ENCODE results near the gene ANO9. TPM values are rescaled to one million over a fixed set of nuclear protein-coding genes. Genes with fewer than 3 reads are reported as not detected.
A peak's percentile ranks its signal among the peaks of the same experiment; 100 is the strongest.
"Not testable (repeated sequence)": the region's sequence is repeated elsewhere in the genome, so short reads cannot be mapped to it uniquely, and the experiment has no call there.

The ANO9 gene
- total RNA-seq, 1 experiment from 2014 or later, result 9.4 TPM

DNA sequence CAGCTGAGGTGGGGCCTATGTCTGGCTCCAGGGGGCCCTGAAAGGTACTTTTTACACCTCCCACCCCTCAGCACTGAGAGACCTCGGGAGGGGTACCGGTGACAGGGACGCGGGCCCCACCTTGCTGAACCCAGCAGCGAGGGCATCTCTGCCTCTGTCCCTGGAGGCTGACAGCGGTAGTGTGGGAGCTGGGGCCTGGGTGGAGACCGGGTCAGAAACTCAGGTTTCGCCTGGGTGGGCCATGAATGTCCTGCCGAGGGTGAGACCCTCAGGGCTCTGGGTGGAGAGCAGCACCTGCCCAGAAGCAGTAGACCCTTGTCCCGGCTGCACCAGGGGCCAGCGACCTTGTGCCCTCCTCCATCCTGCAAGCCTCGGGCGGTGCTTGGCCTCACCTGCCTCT, 30.5 kb upstream of the ANO9 start:
- H3K4me3 Mint-ChIP-seq (ENCODE audit: unreplicated experiment), result no peak overlapping the region
- ChIA-PET CTCF (interaction anchor here (1.1 kb wide), 2 partner anchors 21 to 222 kb away, joined by 3 to 4 read pairs; no protein-coding TSS in a partner anchor), POLR2A (interaction anchor here (0.5 kb wide), 1 partner anchor 271 kb away, joined by 3 read pairs; no protein-coding TSS in a partner anchor)
- peaks cover 6% of the 10 kb centered on the region for H3K36me3 Mint-ChIP-seq (ENCODE audit: insufficient read depth, unreplicated experiment)
- no peaks in the 10 kb centered on the region for H3K27me3 Mint-ChIP-seq (ENCODE audit: insufficient read depth, unreplicated experiment)
- H3K4me1 Mint-ChIP-seq (ENCODE audit: insufficient read depth, unreplicated experiment), result no peaks in the 10 kb centered on the region
- DNase-seq (ENCODE audit: unreplicated experiment), result no peak
- no peak overlapping the region for H3K27ac Mint-ChIP-seq (ENCODE audit: low read depth, unreplicated experiment)
- H3K9me3 Mint-ChIP-seq (ENCODE audit: unreplicated experiment), result no peaks in the 10 kb centered on the region
- intact Hi-C loops (cut with micrococcal nuclease), result no loop called here
- BruUV-seq (replicated peaks), result no TSS peak
- TF ChIP-seq, protein P1, sequence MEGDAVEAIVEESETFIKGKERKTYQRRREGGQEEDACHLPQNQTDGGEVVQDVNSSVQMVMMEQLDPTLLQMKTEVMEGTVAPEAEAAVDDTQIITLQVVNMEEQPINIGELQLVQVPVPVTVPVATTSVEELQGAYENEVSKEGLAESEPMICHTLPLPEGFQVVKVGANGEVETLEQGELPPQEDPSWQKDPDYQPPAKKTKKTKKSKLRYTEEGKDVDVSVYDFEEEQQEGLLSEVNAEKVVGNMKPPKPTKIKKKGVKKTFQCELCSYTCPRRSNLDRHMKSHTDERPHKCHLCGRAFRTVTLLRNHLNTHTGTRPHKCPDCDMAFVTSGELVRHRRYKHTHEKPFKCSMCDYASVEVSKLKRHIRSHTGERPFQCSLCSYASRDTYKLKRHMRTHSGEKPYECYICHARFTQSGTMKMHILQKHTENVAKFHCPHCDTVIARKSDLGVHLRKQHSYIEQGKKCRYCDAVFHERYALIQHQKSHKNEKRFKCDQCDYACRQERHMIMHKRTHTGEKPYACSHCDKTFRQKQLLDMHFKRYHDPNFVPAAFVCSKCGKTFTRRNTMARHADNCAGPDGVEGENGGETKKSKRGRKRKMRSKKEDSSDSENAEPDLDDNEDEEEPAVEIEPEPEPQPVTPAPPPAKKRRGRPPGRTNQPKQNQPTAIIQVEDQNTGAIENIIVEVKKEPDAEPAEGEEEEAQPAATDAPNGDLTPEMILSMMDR (IDR thresholded peaks at IDR 0.05; ENCODE audit: unreplicated experiment), result no peak

DNA sequence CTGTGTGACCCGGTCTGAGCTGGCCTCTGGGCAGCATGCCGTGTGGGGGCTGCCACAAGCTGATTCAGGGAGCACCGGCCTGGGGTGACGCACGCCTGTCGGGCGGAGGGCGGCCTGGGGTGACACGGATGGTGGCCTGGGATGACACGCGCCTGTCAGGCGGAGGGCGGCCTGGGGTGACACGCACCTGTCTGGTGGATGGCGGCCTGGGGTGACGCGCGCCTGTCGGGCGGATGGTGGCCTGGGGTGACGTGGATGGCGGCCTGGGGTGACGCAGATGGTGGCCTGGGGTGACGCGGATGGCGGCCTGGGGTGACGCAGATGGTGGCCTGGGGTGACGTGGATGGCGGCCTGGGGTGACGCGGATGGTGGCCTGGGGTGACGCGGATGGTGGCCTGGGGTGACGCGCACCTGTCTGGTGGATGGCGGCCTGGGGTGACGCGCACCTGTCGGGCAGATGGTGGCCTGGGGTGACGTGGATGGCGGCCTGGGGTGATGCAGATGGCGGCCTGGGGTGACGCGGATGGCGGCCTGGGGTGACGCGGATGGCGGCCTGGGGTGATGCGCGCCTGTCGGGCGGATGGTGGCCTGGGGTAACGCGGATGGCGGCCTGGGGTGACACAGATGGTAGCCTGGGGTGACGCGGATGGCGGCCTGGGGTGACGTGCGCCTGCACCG, 29.8 kb upstream of the ANO9 start:
- CTCF ChIA-PET, result interaction anchor here (0.6 to 0.9 kb wide), 2 partner anchors 10 to 21 kb away, joined by 3 read pairs; no protein-coding TSS in a partner anchor
- BruUV-seq (replicated peaks), result no TSS peak
- intact Hi-C loops (cut with micrococcal nuclease), result no loop called here

DNA sequence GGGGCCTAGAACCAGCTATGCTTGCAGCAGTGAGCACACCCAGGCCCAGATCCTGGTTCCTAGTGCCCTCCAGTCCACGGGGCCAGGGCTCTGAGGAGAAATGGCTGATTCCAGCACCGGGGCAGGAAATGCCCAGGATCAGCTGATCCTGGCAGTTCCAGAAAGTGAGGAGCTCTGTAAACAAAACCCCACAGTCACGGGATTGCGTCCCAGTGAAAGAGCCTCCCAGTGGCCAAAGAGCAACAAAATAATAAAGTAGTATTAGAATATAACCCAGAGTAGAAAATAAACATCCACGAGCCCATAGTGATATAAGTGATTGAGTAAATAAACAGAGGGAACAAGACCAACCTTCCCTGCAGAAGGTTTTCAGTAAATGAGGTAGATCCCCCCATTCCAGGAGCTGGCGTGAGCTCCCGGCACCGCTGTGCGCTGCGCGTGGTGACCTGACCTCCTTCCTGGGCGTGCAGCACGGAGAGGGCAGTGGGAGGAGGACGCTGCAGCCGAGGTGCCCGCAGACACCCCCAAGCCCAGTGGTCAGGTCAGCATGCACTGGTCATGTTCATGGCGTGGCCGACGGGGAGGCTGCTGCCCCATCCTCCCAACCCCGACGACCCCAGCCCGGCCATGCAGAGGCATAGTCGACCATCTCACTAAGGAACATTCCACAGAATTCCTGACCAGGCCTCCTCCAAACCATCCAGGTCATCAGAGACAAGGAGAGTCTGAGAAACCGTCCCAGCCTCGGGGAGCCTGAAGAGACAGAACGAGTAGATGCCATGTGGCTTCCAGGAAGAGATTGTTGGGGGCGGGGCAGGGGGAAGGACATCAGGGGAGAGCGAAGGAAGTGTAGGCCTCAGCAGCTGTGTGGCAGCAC, 28.1 kb upstream of the ANO9 start:
- Mint-ChIP-seq H3K27me3 (ENCODE audit: insufficient read depth, unreplicated experiment) (no peaks in the 10 kb centered on the region), H3K4me3 (ENCODE audit: unreplicated experiment) (no peak overlapping the region), H3K4me1 (ENCODE audit: insufficient read depth, unreplicated experiment) (no peaks in the 10 kb centered on the region), H3K36me3 (ENCODE audit: insufficient read depth, unreplicated experiment) (peaks cover 11% of the 10 kb centered on the region), H3K27ac (ENCODE audit: low read depth, unreplicated experiment) (peak overlapping the region; percentile 46), H3K9me3 (ENCODE audit: unreplicated experiment) (no peaks in the 10 kb centered on the region)
- TF ChIP-seq, protein P1 (IDR thresholded peaks at IDR 0.05; ENCODE audit: unreplicated experiment), result no peak
- no peak for DNase-seq (ENCODE audit: unreplicated experiment)
- BruUV-seq (replicated peaks), result no TSS peak
- intact Hi-C loops (cut with micrococcal nuclease), result no loop called here
- CTCF ChIA-PET, result interaction anchor here (1.0 kb wide), 1 partner anchor 20 kb away, joined by 3 read pairs; no protein-coding TSS in a partner anchor
- POLR2A ChIA-PET, result interaction anchor here (1.5 kb wide), 1 partner anchor 22 kb away, joined by 4 read pairs; no protein-coding TSS in a partner anchor

More for the DNA sequence above, 29.8 kb upstream of the ANO9 start:
- Mint-ChIP-seq H3K4me1 (ENCODE audit: insufficient read depth, unreplicated experiment) (no peaks in the 10 kb centered on the region), H3K9me3 (ENCODE audit: unreplicated experiment) (no peaks in the 10 kb centered on the region), H3K36me3 (ENCODE audit: insufficient read depth, unreplicated experiment) (peaks cover 10% of the 10 kb centered on the region), H3K27me3 (ENCODE audit: insufficient read depth, unreplicated experiment) (no peaks in the 10 kb centered on the region), H3K4me3 (ENCODE audit: unreplicated experiment) (no peak overlapping the region), H3K27ac (ENCODE audit: low read depth, unreplicated experiment) (no peak overlapping the region)
- DNase-seq (ENCODE audit: unreplicated experiment), result no peak
- TF ChIP-seq, protein P1 (IDR thresholded peaks at IDR 0.05; ENCODE audit: unreplicated experiment), result no peak
- POLR2A ChIA-PET, result interaction anchor here (1.5 kb wide), 1 partner anchor 24 kb away, joined by 4 read pairs; no protein-coding TSS in a partner anchor

DNA sequence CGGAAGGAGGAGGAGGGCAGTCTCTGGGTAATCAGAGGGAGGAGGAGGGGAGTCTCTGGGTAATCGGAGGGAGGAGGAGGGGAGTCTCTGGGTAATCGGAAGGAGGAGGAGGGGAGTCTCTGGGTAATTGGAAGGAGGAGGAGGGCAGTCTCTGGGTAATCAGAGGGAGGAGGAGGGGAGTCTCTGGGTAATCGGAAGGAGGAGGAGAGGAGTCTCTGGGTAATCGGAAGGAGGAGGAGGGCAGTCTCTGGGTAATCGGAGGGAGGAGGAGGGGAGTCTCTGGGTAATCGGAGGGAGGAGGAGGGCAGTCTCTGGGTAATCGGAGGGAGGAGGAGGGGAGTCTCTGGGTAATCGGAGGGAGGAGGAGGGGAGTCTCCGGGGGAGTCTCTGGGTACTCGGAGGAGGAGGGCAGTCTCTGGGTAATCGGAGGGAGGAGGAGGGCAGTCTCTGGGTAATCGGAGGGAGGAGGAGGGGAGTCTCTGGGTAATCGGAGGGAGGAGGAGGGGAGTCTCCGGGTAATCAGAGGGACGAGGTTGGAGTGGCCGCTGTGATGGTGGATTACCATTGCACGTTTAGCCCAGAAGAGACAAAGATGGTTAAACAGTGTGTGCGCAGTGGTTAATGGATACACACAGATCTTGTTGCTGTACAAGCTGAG, 27.3 kb upstream of the ANO9 start:
- H3K9me3 Mint-ChIP-seq (ENCODE audit: unreplicated experiment); POLR2A ChIA-PET; H3K36me3 Mint-ChIP-seq (ENCODE audit: insufficient read depth, unreplicated experiment); intact Hi-C loops (cut with micrococcal nuclease); H3K4me1 Mint-ChIP-seq (ENCODE audit: insufficient read depth, unreplicated experiment); H3K27me3 Mint-ChIP-seq (ENCODE audit: insufficient read depth, unreplicated experiment); H3K4me3 Mint-ChIP-seq (ENCODE audit: unreplicated experiment); DNase-seq (ENCODE audit: unreplicated experiment); BruUV-seq (replicated peaks): not testable (repeated sequence)
- CTCF ChIA-PET, result interaction anchor here (1.0 kb wide), 1 partner anchor 20 kb away, joined by 3 read pairs; no protein-coding TSS in a partner anchor
- peak overlapping the region; percentile 46 for H3K27ac Mint-ChIP-seq (ENCODE audit: low read depth, unreplicated experiment)

All from MCF 10A (cell line).